Measurements from ENCODE around the gene EPGN. TPM values are rescaled to one million over a fixed set of nuclear protein-coding genes. Genes with fewer than 3 reads are reported as not detected.

Gene EPGN
- total and polyA plus RNA-seq, 2 of the 8 experiments (the other 6 are each of a cell fraction or from before 2014, with no cell fraction given): not detected

DNA sequence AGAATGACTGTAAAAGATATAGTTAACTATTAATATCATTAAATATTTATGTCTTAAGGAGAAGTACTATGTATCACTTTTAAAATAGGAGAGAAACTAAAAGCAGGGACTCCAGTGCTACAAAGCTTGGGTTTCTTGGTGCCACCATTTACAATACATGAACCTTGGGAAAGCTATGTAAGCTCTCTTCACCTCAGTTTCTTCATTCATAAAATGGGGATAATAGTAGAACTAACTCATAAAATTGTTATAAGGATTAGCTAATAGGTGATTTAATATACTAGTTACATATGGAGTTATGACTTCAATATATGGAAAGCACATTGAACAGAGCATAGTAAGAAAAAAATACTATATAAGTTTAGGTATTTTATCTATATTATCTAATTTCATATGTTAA is 23.7 kb downstream of the EPGN start (continued):
- TF ChIP-seq CREB1 (IDR thresholded peaks at IDR 0.05) (no peak), CBX5 (IDR thresholded peaks at IDR 0.05; ENCODE audit: low read depth, low read length) (no peak), CHD2 (IDR thresholded peaks at IDR 0.05; ENCODE audit: low read length) (no peak)

Measured in H1 (cell line).